HepG2 (cell line): Measurements from ENCODE around the gene VPS13D. TPM values are rescaled to one million over a fixed set of nuclear protein-coding genes. Genes with fewer than 3 reads are reported as not detected.
A peak's percentile ranks its signal among the peaks of the same experiment; 100 is the strongest.

ENCODE experiments used
- ATAC-seq: fragments of 200-7000 bp; cut with Tn5 transposase; 3 replicates; pipeline ENCODE4 v1.9.1; 2020; ENCODE audit warnings: mild to moderate bottlenecking, moderate library complexity
- BruUV-seq: library from RNA; stranded (reverse); fragments of 400-500 nt; replicated peaks from 2 replicates; lab custom pipeline; 2021; lab: Mats Ljungman, UMichigan
- CTCF ChIA-PET: fragments of 300-600 bp; formaldehyde crosslinking; extraction: SDS; loops from one replicate; lab custom pipeline; 2021; ENCODE audit warnings: low total read pairs, inconsistent platforms, low intra/inter-chr PET ratio; lab: Yijun Ruan, JAX
- POLR2A ChIA-PET: fragments of 350-600 bp; sonication (Branson Sonifier 250); formaldehyde crosslinking; loops from one replicate; lab custom pipeline; 2020; ENCODE audit warnings: antibody characterized with exemption, inconsistent platforms; lab: Yijun Ruan, JAX
- DNase-seq: peaks from one replicate; pipeline ENCODE4 v3.0.0-alpha.2; 2015; ENCODE audit warnings: low spot score
- FAIRE-seq: peaks from 3 replicates; lab custom pipeline; 2011; peaks lifted over from hg19 to GRCh38; lab: Jason Lieb, UNC
- H2AFZ ChIP-seq: one replicate; pipeline ENCODE4 v1.6.1; 2011; ENCODE audit warnings: low read length, inconsistent platforms
- H3K27ac ChIP-seq: fragments of 300-600 bp; 3 replicates; pipeline ENCODE4 v1.8.0; 2011; ENCODE audit warnings: mixed run types, mild to moderate bottlenecking, mixed read lengths, low read length, inconsistent platforms; ENCODE audit not compliant: insufficient read depth; ENCODE audit errors: extremely low read length
- H3K27me3 ChIP-seq, 2 experiments: fragments of 200-600 bp in 1 of 2; 2 replicates in 1 of 2; 3 replicates in 1 of 2; pipeline versions ENCODE4 v1.6.0 to v1.8.0; 2011; ENCODE audit warnings: low read length in 2 of 2, mild to moderate bottlenecking in 2 of 2, moderate library complexity in 2 of 2, inconsistent platforms in 1 of 2; ENCODE audit not compliant: insufficient read depth in 2 of 2, control insufficient read depth in 1 of 2
- H3K36me3 ChIP-seq, 2 experiments: fragments of 200-600 bp in 1 of 2; replicated peaks in 1 of 2; 2 replicates in 1 of 2; 3 replicates in 1 of 2; pipeline versions ENCODE4 v1.5.1 to v1.8.0; 2011; ENCODE audit warnings: low read length in 2 of 2, inconsistent platforms in 1 of 2; ENCODE audit not compliant: insufficient read depth in 2 of 2, control insufficient read depth in 1 of 2
- H3K4me1 ChIP-seq: 2 replicates; pipeline ENCODE4 v1.5.1; 2012; ENCODE audit warnings: low read length, inconsistent platforms; ENCODE audit not compliant: insufficient read depth
- H3K4me2 ChIP-seq: 2 replicates; pipeline ENCODE4 v1.6.0; 2011; ENCODE audit warnings: low read depth, low read length, inconsistent platforms
- H3K4me3 ChIP-seq, 3 experiments: fragments of 200-600 bp in 1 of 3; sonication (generic), shearing (Covaris generic) in 1 of 3; replicated peaks in 1 of 3; 2 replicates each; pipeline ENCODE4 v1.5.1; 2011 to 2016; ENCODE audit warnings: low read length in 3 of 3, inconsistent platforms in 2 of 3, low read depth in 2 of 3, mild to moderate bottlenecking in 2 of 3, control low read depth in 1 of 3, mixed read lengths in 1 of 3; ENCODE audit not compliant: insufficient read depth in 1 of 3
- H3K79me2 ChIP-seq: one replicate; pipeline ENCODE4 v1.6.1; 2011; ENCODE audit warnings: low read length, inconsistent platforms; ENCODE audit not compliant: insufficient read depth
- H3K9ac ChIP-seq: 2 replicates; pipeline ENCODE4 v1.6.0; 2011; ENCODE audit warnings: mild to moderate bottlenecking, low read depth, low read length, inconsistent platforms; ENCODE audit not compliant: insufficient read depth
- H3K9me3 ChIP-seq: 2 replicates; pipeline ENCODE4 v1.5.1; 2012; ENCODE audit warnings: mild to moderate bottlenecking, low read length
- H4K20me1 ChIP-seq: 2 replicates; pipeline ENCODE4 v1.6.0; 2011; ENCODE audit warnings: inconsistent platforms, mild to moderate bottlenecking, low read length, moderate library complexity; ENCODE audit not compliant: insufficient read depth
- ATF4 ChIP-seq, 2 experiments: fragments of 450-650 bp in 1 of 2; sonication (generic) in 1 of 2; formaldehyde crosslinking; IDR thresholded peaks; 2 replicates each; pipeline versions ENCODE4 v1.5.0 to v1.8.0; 2020 to 2022; ENCODE audit warnings: mild to moderate bottlenecking in 1 of 2, missing genetic modification reagents in 1 of 2
- FOSL2 ChIP-seq: sonication (generic); formaldehyde crosslinking; IDR thresholded peaks from 2 replicates; pipeline ENCODE4 v1.4.0; 2020; ENCODE audit warnings: missing genetic modification reagents
- GPBP1L1 ChIP-seq: sonication (generic); formaldehyde crosslinking; IDR thresholded peaks from 2 replicates; pipeline ENCODE4 v1.5.0; 2020; ENCODE audit warnings: mild to moderate bottlenecking, missing genetic modification reagents
- KDM4B ChIP-seq: sonication (generic); formaldehyde crosslinking; IDR thresholded peaks from 2 replicates; pipeline ENCODE4 v1.4.0; 2020; ENCODE audit warnings: missing genetic modification reagents
- KIAA2018 ChIP-seq: sonication (generic); formaldehyde crosslinking; IDR thresholded peaks from 2 replicates; pipeline ENCODE4 v1.5.0; 2020; ENCODE audit warnings: mild to moderate bottlenecking, missing genetic modification reagents, borderline replicate concordance
- MAZ ChIP-seq, 2 experiments: sonication (generic) in 1 of 2; formaldehyde crosslinking in 1 of 2; IDR thresholded peaks; 2 replicates each; pipeline versions ENCODE4 v1.5.0 to v1.6.1; 2012 to 2020; ENCODE audit warnings: low read depth in 2 of 2, mild to moderate bottlenecking in 2 of 2, borderline replicate concordance in 1 of 2, improper control_type of control experiment in 1 of 2, low read length in 1 of 2, missing genetic modification reagents in 1 of 2, moderate library complexity in 1 of 2
- PAF1 ChIP-seq: IDR thresholded peaks from 2 replicates; pipeline ENCODE4 v1.6.1; 2016; ENCODE audit warnings: missing genetic modification reagents, missing compliant biosample characterization
- PTBP1 ChIP-seq: fragments of 200-400 bp; formaldehyde crosslinking; IDR thresholded peaks from 2 replicates; pipeline ENCODE4 v1.6.1; 2018; ENCODE audit warnings: low read length, low read depth; ENCODE audit not compliant: poor library complexity, severe bottlenecking
- RAD21 ChIP-seq: fragments of 450-650 bp; formaldehyde crosslinking; IDR thresholded peaks from 2 replicates; pipeline ENCODE4 v1.5.0; 2020; ENCODE audit warnings: mild to moderate bottlenecking
- YEATS4 ChIP-seq: sonication (generic); formaldehyde crosslinking; IDR thresholded peaks from 2 replicates; pipeline ENCODE4 v1.4.0; 2020; ENCODE audit warnings: missing genetic modification reagents, borderline replicate concordance
- ZNF512 ChIP-seq: sonication (generic); formaldehyde crosslinking; IDR thresholded peaks from 2 replicates; pipeline ENCODE4 v1.4.0; 2020; ENCODE audit warnings: mild to moderate bottlenecking, missing genetic modification reagents
- WGBS: methylation state at CpG from one replicate; pipeline ENCODE4 v1.1.6; 2017; ENCODE audit warnings: low lambda C conversion rate; 5-methylcytosine and 5-hydroxymethylcytosine counted together
- in situ Hi-C: cut with HindIII; loops from 2 replicates; pipeline ENCODE4 v1.10.0; 2017; ENCODE audit warnings: low pct_unique_long_range_greater_than_20kb; ENCODE audit not compliant: extremely low pct_ligation_motif_present
- intact Hi-C: fragments of 100-400 bp; cut with micrococcal nuclease; formaldehyde crosslinking; loops from one replicate; pipeline ENCODE4 v1.10.0; 2022; ENCODE audit not compliant: unreplicated experiment
- polyA plus RNA-seq, 8 experiments: library from polyadenylated mRNA; depleted of rRNA in 3 of 8; stranded (reverse) in 7 of 8; unstranded in 1 of 8; fragments of >200 nt; fragmentation: Illumina TruSeq in 4 of 8; extraction: Trizol in 4 of 8; gene quantifications; 2 replicates each; pipeline versions ENCODE4 v1.2.1 to v1.2.3, GENCODE V29; 2011 to 2016; ENCODE audit warnings: low read depth in 4 of 8, missing spikeins in 1 of 8, mixed read lengths in 1 of 8; ENCODE audit not compliant: insufficient read depth in 1 of 8
- total RNA-seq, 5 experiments: library from RNA; depleted of rRNA; stranded (reverse); fragments of >200 nt; fragmentation: Illumina TruSeq; extraction: Trizol; gene quantifications; 2 replicates each; pipeline ENCODE4 v1.2.3, GENCODE V29; 2016; ENCODE audit warnings: low read depth in 1 of 5

VPS13D gene
- total and polyA plus RNA-seq, 2 of the 13 experiments (the other 11 are each of a cell fraction or from before 2014, with no cell fraction given): 8.6 to 13.9 TPM

GRCh38 chr1:12383001-12383400 is 153.2 kb downstream of the VPS13D start:
- no peaks in the 10 kb centered on the region for H4K20me1 ChIP-seq
- no TSS peak for BruUV-seq
- H3K4me3 ChIP-seq: no peak overlapping the region
- intact Hi-C loops: loop anchor here (5.0 kb wide), 1 partner anchor 456 kb away; the partner anchor contains the start of gene KIAA2013
- 96% methylated on average over 1 of the region's 1 CpG for WGBS
- POLR2A ChIA-PET: interaction anchor here (0.9 to 9.5 kb wide), 3 partner anchors 18 to 234 kb away, joined by 3 to 188 read pairs (median 126); partner anchors contain the start of gene DHRS3
- no peaks in the 10 kb centered on the region for H3K79me2 ChIP-seq
- H3K27ac ChIP-seq: peak overlapping the region; percentile 99
- no peak for ATAC-seq
- H3K27me3 ChIP-seq: no peaks in the 10 kb centered on the region
- peaks cover 68% of the 10 kb centered on the region for H3K4me1 ChIP-seq
- no peak overlapping the region for H3K9ac ChIP-seq
- no peak overlapping the region for H2AFZ ChIP-seq
- in situ Hi-C loops: no loop called here
- peaks cover 4 to 22% of the 10 kb centered on the region in 2 experiments; a peak in 4 of 5 replicates for H3K36me3 ChIP-seq
- DNase-seq: no peak
- CTCF ChIA-PET: no interaction called here
- FAIRE-seq: no peak
- H3K9me3 ChIP-seq: peaks cover 15% of the 10 kb centered on the region; the same call in 1 of the 2 replicates
- no peak overlapping the region for H3K4me2 ChIP-seq
- TF ChIP-seq KIAA2018 (CRISPR knock-in tag) (no peak), ZNF512 (CRISPR knock-in tag) (no peak), ATF4 (CRISPR knock-in tag; IDR thresholded peaks at IDR 0.05) (no peak), GPBP1L1 (no peak), FOSL2 (CRISPR knock-in tag) (no peak), MAZ (IDR thresholded peaks at IDR 0.05; ENCODE audit: borderline replicate concordance, low read depth, low read length) (no peak), MAZ (CRISPR knock-in tag; IDR thresholded peaks at IDR 0.05; ENCODE audit: low read depth) (no peak), YEATS4 (CRISPR knock-in tag) (no peak), PAF1 (CRISPR knock-in tag) (no peak), PTBP1 (no peak), KDM4B (CRISPR knock-in tag) (no peak), RAD21 (CRISPR knock-in tag) (no peak)
